HepG2 (cell line): Measurements from ENCODE around the gene KCNJ1. TPM values are rescaled to one million over a fixed set of nuclear protein-coding genes. Genes with fewer than 3 reads are reported as not detected.

Experiments used
- BHLHE40 ChIP-seq: IDR thresholded peaks from 2 replicates; pipeline ENCODE4 v1.6.1; 2011; ENCODE audit warnings: low read length, improper control_type of control experiment
- PAX8 ChIP-seq: sonication (generic); formaldehyde crosslinking; IDR thresholded peaks from 2 replicates; pipeline ENCODE4 v1.8.0; 2022; ENCODE audit warnings: mild to moderate bottlenecking, missing genetic modification reagents, borderline replicate concordance
- PRMT3 ChIP-seq: sonication (generic); formaldehyde crosslinking; IDR thresholded peaks from 2 replicates; pipeline ENCODE4 v1.8.1; 2022; ENCODE audit warnings: low read depth, mild to moderate bottlenecking, moderate library complexity, missing genetic modification reagents, borderline replicate concordance
- SMC3 ChIP-seq: IDR thresholded peaks from 2 replicates; pipeline ENCODE4 v1.6.1; 2011; ENCODE audit warnings: low read length, improper control_type of control experiment
- TAF1 ChIP-seq: sonication (generic); formaldehyde crosslinking; IDR thresholded peaks from 2 replicates; pipeline ENCODE4 v1.4.0; 2020; ENCODE audit warnings: missing genetic modification reagents
- TOE1 ChIP-seq: sonication (generic); formaldehyde crosslinking; IDR thresholded peaks from 2 replicates; pipeline ENCODE4 v1.4.0; 2020; ENCODE audit warnings: mild to moderate bottlenecking, missing genetic modification reagents
- ZNF468 ChIP-seq: sonication (generic); formaldehyde crosslinking; IDR thresholded peaks from 2 replicates; pipeline ENCODE4 v1.8.0; 2022; ENCODE audit warnings: mild to moderate bottlenecking, moderate library complexity, missing genetic modification reagents
- ZNF614 ChIP-seq: IDR thresholded peaks from 2 replicates; pipeline ENCODE4 v1.6.1; 2018; ENCODE audit warnings: missing biosample characterization, missing genetic modification reagents, inconsistent platforms, borderline replicate concordance
- ZSCAN30 ChIP-seq: sonication (generic); formaldehyde crosslinking; IDR thresholded peaks from 2 replicates; pipeline ENCODE4 v1.5.0; 2020; ENCODE audit warnings: mild to moderate bottlenecking, missing genetic modification reagents
- polyA plus RNA-seq, 8 experiments: library from polyadenylated mRNA; depleted of rRNA in 3 of 8; stranded (reverse) in 7 of 8; unstranded in 1 of 8; fragments of >200 nt; fragmentation: Illumina TruSeq in 4 of 8; extraction: Trizol in 4 of 8; gene quantifications; 2 replicates each; pipeline versions ENCODE4 v1.2.1 to v1.2.3, GENCODE V29; 2011 to 2016; ENCODE audit warnings: low read depth in 4 of 8, missing spikeins in 1 of 8, mixed read lengths in 1 of 8; ENCODE audit not compliant: insufficient read depth in 1 of 8
- total RNA-seq, 5 experiments: library from RNA; depleted of rRNA; stranded (reverse); fragments of >200 nt; fragmentation: Illumina TruSeq; extraction: Trizol; gene quantifications; 2 replicates each; pipeline ENCODE4 v1.2.3, GENCODE V29; 2016; ENCODE audit warnings: low read depth in 1 of 5
- TF ChIP-seq, protein P1 (sequence below): sonication (generic); formaldehyde crosslinking; IDR thresholded peaks from 2 replicates; pipeline ENCODE4 v1.4.0; 2020; ENCODE audit warnings: missing genetic modification reagents
- TF ChIP-seq, protein P2 (sequence below): sonication (generic); formaldehyde crosslinking; IDR thresholded peaks from 2 replicates; pipeline ENCODE4 v1.5.1; 2020; ENCODE audit warnings: mild to moderate bottlenecking, missing genetic modification reagents, moderate library complexity
- TF ChIP-seq, protein P3 (sequence below), 2 experiments: sonication (generic) in 1 of 2; formaldehyde crosslinking in 1 of 2; IDR thresholded peaks; 2 replicates each; pipeline versions ENCODE4 v1.4.0 to v1.6.1; 2018 to 2020; ENCODE audit warnings: missing genetic modification reagents in 2 of 2, borderline replicate concordance in 1 of 2, low read depth in 1 of 2, mild to moderate bottlenecking in 1 of 2, missing biosample characterization in 1 of 2

Gene KCNJ1
- total and polyA plus RNA-seq, 2 of the 13 experiments (the other 11 are each of a cell fraction or from before 2014, with no cell fraction given), result not detected

DNA sequence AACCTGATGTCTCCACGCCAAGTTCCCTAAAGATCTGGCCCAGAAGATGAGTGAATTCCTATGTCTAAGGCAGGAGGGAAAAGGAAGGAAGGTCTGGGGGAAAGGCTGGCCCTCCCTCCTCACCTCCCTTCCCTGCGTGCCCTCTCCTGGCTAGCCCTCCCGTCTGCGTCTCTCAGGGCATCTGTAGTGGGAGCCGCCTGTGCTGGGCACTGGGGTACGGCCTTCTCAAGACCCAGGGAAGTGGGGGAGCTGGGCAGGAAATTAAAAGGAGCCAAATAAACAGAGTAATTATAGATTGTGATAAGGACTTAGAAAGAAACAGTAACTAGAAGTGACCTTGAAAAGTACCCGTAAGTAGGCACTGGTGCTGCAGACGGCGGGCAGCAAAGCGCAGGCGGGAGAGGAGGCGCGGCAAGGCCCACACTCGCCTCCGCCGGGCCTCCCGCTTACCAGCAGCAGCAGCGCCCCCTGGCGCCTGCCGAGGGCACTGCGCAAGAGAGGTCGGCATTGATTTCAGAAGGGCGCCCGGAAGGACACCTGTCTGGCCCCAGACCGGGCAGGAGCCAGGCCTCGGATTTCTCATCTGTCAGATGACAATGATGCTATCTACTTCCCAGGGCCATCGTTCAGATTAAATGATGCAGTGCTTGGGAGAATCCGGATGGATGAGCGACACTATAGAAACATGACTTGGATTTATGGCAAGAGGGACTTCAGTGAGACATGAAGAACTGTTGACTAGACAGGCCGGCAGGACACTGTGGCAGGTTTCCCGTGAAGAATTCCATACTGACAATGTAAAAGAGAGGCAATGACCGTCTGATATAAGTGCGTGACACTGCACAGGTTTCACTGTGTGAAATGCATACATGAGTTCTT is 7.3 kb downstream of the KCNJ1 start (continued):
- TF ChIP-seq, protein P1, sequence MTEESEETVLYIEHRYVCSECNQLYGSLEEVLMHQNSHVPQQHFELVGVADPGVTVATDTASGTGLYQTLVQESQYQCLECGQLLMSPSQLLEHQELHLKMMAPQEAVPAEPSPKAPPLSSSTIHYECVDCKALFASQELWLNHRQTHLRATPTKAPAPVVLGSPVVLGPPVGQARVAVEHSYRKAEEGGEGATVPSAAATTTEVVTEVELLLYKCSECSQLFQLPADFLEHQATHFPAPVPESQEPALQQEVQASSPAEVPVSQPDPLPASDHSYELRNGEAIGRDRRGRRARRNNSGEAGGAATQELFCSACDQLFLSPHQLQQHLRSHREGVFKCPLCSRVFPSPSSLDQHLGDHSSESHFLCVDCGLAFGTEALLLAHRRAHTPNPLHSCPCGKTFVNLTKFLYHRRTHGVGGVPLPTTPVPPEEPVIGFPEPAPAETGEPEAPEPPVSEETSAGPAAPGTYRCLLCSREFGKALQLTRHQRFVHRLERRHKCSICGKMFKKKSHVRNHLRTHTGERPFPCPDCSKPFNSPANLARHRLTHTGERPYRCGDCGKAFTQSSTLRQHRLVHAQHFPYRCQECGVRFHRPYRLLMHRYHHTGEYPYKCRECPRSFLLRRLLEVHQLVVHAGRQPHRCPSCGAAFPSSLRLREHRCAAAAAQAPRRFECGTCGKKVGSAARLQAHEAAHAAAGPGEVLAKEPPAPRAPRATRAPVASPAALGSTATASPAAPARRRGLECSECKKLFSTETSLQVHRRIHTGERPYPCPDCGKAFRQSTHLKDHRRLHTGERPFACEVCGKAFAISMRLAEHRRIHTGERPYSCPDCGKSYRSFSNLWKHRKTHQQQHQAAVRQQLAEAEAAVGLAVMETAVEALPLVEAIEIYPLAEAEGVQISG (CRISPR knock-in tag), result 0 out of 2 replicates have a peak, but pooled peaks have one; percentile 14
- TF ChIP-seq PAX8 (no peak), BHLHE40 (no peak), TOE1 (CRISPR knock-in tag) (no peak), ZNF614 (CRISPR knock-in tag) (peak; percentile 36; the same call in 1 of the 2 replicates), PRMT3 (CRISPR knock-in tag) (no peak), ZNF468 (no peak), TAF1 (CRISPR knock-in tag) (no peak), SMC3 (peak; percentile 24; the same call in 1 of the 2 replicates), ZSCAN30 (CRISPR knock-in tag) (no peak)
- TF ChIP-seq, protein P2, sequence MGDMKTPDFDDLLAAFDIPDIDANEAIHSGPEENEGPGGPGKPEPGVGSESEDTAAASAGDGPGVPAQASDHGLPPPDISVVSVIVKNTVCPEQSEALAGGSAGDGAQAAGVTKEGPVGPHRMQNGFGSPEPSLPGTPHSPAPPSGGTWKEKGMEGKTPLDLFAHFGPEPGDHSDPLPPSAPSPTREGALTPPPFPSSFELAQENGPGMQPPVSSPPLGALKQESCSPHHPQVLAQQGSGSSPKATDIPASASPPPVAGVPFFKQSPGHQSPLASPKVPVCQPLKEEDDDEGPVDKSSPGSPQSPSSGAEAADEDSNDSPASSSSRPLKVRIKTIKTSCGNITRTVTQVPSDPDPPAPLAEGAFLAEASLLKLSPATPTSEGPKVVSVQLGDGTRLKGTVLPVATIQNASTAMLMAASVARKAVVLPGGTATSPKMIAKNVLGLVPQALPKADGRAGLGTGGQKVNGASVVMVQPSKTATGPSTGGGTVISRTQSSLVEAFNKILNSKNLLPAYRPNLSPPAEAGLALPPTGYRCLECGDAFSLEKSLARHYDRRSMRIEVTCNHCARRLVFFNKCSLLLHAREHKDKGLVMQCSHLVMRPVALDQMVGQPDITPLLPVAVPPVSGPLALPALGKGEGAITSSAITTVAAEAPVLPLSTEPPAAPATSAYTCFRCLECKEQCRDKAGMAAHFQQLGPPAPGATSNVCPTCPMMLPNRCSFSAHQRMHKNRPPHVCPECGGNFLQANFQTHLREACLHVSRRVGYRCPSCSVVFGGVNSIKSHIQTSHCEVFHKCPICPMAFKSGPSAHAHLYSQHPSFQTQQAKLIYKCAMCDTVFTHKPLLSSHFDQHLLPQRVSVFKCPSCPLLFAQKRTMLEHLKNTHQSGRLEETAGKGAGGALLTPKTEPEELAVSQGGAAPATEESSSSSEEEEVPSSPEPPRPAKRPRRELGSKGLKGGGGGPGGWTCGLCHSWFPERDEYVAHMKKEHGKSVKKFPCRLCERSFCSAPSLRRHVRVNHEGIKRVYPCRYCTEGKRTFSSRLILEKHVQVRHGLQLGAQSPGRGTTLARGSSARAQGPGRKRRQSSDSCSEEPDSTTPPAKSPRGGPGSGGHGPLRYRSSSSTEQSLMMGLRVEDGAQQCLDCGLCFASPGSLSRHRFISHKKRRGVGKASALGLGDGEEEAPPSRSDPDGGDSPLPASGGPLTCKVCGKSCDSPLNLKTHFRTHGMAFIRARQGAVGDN, result peak; percentile 35; the same call in 1 of the 2 replicates
- TF ChIP-seq, protein P3, sequence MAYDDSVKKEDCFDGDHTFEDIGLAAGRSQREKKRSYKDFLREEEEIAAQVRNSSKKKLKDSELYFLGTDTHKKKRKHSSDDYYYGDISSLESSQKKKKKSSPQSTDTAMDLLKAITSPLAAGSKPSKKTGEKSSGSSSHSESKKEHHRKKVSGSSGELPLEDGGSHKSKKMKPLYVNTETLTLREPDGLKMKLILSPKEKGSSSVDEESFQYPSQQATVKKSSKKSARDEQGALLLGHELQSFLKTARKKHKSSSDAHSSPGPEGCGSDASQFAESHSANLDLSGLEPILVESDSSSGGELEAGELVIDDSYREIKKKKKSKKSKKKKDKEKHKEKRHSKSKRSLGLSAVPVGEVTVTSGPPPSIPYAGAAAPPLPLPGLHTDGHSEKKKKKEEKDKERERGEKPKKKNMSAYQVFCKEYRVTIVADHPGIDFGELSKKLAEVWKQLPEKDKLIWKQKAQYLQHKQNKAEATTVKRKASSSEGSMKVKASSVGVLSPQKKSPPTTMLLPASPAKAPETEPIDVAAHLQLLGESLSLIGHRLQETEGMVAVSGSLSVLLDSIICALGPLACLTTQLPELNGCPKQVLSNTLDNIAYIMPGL (CRISPR knock-in tag; IDR thresholded peaks at IDR 0.05; ENCODE audit: borderline replicate concordance in 1 of 2, low read depth in 1 of 2), result peak in 1 of 2 experiments; percentile 44; a peak in 1 of 4 replicates
